ENCODE data around the gene KDM3A.

KDM3A gene

GRCh38 chr2:86521922-86522321, 80.8 kb downstream of the KDM3A start:
- TF ChIP-seq, protein P1, sequence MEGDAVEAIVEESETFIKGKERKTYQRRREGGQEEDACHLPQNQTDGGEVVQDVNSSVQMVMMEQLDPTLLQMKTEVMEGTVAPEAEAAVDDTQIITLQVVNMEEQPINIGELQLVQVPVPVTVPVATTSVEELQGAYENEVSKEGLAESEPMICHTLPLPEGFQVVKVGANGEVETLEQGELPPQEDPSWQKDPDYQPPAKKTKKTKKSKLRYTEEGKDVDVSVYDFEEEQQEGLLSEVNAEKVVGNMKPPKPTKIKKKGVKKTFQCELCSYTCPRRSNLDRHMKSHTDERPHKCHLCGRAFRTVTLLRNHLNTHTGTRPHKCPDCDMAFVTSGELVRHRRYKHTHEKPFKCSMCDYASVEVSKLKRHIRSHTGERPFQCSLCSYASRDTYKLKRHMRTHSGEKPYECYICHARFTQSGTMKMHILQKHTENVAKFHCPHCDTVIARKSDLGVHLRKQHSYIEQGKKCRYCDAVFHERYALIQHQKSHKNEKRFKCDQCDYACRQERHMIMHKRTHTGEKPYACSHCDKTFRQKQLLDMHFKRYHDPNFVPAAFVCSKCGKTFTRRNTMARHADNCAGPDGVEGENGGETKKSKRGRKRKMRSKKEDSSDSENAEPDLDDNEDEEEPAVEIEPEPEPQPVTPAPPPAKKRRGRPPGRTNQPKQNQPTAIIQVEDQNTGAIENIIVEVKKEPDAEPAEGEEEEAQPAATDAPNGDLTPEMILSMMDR (IDR thresholded peaks at IDR 0.05; ENCODE audit: control insufficient read depth, extremely low read depth, insufficient read depth) = no peak
- H3K4me3 ChIP-seq (ENCODE audit: low read depth, low read length) = no peak overlapping the region

DNA sequence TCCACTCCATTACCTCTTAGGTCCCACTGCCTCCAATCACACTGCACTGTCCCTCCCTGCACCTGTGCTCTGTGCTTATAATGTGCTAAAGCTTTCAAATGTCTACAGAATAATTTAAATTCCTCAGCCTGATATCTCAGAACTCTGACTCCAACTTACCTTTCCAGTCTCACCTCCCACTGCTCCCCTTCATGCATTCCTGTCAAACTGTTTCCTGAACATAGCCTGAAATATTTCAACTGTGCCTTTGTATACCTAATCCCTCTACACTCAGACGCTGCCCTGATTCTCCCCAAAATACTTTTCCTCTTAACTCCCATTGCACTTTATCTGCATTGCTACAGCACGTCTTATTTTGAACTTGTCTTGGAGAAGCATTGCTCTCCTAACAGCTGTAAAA, 81.5 kb downstream of the KDM3A start:
- TF ChIP-seq, protein P1 (IDR thresholded peaks at IDR 0.05; ENCODE audit: control insufficient read depth, extremely low read depth, insufficient read depth) = no peak
- no peak overlapping the region for H3K4me3 ChIP-seq (ENCODE audit: low read depth, low read length)

More at GRCh38 chr2:86521922-86522321, 80.8 kb downstream of the KDM3A start:
- no peak for DNase-seq (ENCODE audit: low read depth)

GRCh38 chr2:86523491-86523890, 82.3 kb downstream of the KDM3A start:
- TF ChIP-seq, protein P1 (IDR thresholded peaks at IDR 0.05; ENCODE audit: control insufficient read depth, extremely low read depth, insufficient read depth) = no peak
- no peak overlapping the region for H3K4me3 ChIP-seq (ENCODE audit: low read depth, low read length)

More for the DNA sequence above, 81.5 kb downstream of the KDM3A start:
- DNase-seq (ENCODE audit: low read depth) = no peak

GRCh38 chr2:86525421-86526340, 84.5 kb downstream of the KDM3A start:
- H3K4me3 ChIP-seq (ENCODE audit: low read depth, low read length) = no peak overlapping the region
- no peak for DNase-seq (ENCODE audit: low read depth)
- TF ChIP-seq, protein P1 (IDR thresholded peaks at IDR 0.05; ENCODE audit: control insufficient read depth, extremely low read depth, insufficient read depth) = no peak

More at GRCh38 chr2:86523491-86523890, 82.3 kb downstream of the KDM3A start:
- no peak for DNase-seq (ENCODE audit: low read depth)

GRCh38 chr2:86533589-86533988, 92.4 kb downstream of the KDM3A start:
- TF ChIP-seq, protein P1 (IDR thresholded peaks at IDR 0.05; ENCODE audit: control insufficient read depth, extremely low read depth, insufficient read depth) = no peak
- DNase-seq (ENCODE audit: low read depth) = no peak
- H3K4me3 ChIP-seq (ENCODE audit: low read depth, low read length) = no peak overlapping the region

DNA sequence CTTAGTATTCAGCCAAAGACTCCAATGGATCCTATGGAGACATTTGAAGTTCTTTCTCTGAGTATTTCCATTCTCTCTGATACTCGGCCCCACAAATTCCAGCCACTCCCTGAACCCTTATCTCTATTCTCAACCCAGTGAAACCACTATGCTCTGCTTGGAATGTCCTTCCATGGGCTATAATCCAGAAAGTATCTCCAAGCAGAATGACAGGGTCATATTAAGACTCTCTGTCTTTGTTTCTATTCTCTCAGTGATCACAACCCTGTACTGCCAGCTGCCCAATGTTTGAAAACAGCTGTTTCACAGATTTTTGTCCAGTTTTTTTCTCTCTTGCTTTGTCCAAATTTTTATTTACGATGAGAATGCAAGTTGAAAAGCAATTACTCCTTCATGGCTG, 100.2 kb downstream of the KDM3A start:
- DNase-seq (ENCODE audit: low read depth) = no peak

More for the DNA sequence above, 100.2 kb downstream of the KDM3A start:
- no peak overlapping the region for H3K4me3 ChIP-seq (ENCODE audit: low read depth, low read length)
- TF ChIP-seq, protein P1 (IDR thresholded peaks at IDR 0.05; ENCODE audit: control insufficient read depth, extremely low read depth, insufficient read depth) = no peak

All from LNCaP clone FGC (cell line).